BJ (cell line): ENCODE data around the gene PRPSAP1. TPM values are rescaled to one million over a fixed set of nuclear protein-coding genes. Genes with fewer than 3 reads are reported as not detected.
"Not testable (repeated sequence)": the region's sequence is repeated elsewhere in the genome, so short reads cannot be mapped to it uniquely, and the experiment has no call there.

Experiments
- CTCF ChIA-PET: fragments of 350-600 bp; formaldehyde crosslinking; extraction: SDS; loops from one replicate; lab custom pipeline; 2021; ENCODE audit warnings: antibody characterized with exemption, inconsistent platforms; lab: Yijun Ruan, JAX
- POLR2A ChIA-PET: fragments of 300-600 bp; sonication (Branson Sonifier 250); formaldehyde crosslinking; extraction: SDS; loops from one replicate; lab custom pipeline; 2021; ENCODE audit warnings: antibody characterized with exemption; lab: Charles Lee
- DNase-seq: peaks from one replicate; pipeline ENCODE4 v3.0.0-alpha.2; 2011; ENCODE audit warnings: low read depth
- H3K27me3 ChIP-seq: 2 replicates; pipeline ENCODE4 v1.6.0; 2011; ENCODE audit warnings: low read length; ENCODE audit not compliant: control insufficient read depth, insufficient read depth
- H3K36me3 ChIP-seq: 2 replicates; pipeline ENCODE4 v1.5.1; 2011; ENCODE audit warnings: low read length; ENCODE audit not compliant: control insufficient read depth, insufficient read depth
- H3K4me3 ChIP-seq: 2 replicates; pipeline ENCODE4 v1.5.1; 2011; ENCODE audit warnings: low read depth, mild to moderate bottlenecking, control low read depth, low read length
- polyA plus RNA-seq: library from polyadenylated mRNA; depleted of rRNA; stranded (reverse); fragments of >200 nt; gene quantifications from 2 replicates; pipeline ENCODE4 v1.2.3, GENCODE V29; 2011
- TF ChIP-seq, protein P1 (sequence below): IDR thresholded peaks from 2 replicates; pipeline ENCODE4 v1.5.1; 2011; ENCODE audit warnings: low read depth, mild to moderate bottlenecking, control low read depth, inconsistent platforms, low read length, moderate library complexity; ENCODE audit not compliant: insufficient read depth

Gene PRPSAP1
- polyA plus RNA-seq, 1 experiment, result 72.8 TPM

DNA sequence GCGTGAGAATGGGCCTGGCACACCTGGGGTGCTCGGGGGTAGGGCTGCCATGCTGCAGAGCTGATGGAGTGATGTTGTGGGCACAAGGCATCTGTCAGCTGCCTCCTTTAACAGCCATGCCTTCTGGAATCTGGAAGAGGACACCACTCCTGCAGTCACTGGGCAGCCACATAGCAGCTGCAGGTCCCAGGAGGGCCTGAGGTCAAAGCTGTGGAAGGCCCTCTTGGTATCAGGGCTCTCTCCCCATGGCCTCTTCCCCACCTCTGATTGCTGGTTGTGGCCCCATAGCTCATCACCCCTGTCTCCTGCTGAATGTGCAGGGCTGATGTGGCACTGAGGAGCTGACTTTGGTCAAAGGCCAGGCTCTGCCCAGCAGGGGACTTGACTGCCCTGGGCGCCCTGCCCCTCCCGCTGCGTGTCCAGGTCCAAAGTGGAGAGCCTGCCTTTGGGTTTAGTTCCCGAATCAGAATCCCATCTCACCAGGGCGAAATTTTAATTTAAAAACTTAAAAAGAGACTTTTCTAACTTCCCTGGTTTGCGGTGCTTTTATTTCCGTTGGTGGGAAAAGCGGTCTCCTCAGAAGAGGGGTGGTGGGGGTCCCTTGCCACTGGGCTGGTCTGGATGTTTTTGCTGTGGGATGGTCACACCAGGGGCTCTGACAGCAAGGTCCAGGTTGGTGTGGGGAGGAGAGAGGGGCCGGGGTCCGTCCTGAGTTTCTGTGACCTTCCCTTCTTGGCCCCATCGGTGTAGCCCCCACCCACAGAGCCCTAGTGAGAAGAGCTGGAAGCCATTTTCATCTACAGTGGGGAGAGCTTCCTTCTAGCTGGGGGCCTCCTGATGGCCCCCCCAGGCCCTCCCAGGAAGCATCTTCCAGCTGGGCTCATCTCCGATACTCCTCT is 82.7 kb downstream of the PRPSAP1 start:
- ChIA-PET CTCF (interaction anchor here (0.8 to 4.8 kb wide), 2 partner anchors 9 to 147 kb away, joined by 3 to 40 read pairs; no protein-coding TSS in a partner anchor), POLR2A (no interaction called here)
- TF ChIP-seq, protein P1, sequence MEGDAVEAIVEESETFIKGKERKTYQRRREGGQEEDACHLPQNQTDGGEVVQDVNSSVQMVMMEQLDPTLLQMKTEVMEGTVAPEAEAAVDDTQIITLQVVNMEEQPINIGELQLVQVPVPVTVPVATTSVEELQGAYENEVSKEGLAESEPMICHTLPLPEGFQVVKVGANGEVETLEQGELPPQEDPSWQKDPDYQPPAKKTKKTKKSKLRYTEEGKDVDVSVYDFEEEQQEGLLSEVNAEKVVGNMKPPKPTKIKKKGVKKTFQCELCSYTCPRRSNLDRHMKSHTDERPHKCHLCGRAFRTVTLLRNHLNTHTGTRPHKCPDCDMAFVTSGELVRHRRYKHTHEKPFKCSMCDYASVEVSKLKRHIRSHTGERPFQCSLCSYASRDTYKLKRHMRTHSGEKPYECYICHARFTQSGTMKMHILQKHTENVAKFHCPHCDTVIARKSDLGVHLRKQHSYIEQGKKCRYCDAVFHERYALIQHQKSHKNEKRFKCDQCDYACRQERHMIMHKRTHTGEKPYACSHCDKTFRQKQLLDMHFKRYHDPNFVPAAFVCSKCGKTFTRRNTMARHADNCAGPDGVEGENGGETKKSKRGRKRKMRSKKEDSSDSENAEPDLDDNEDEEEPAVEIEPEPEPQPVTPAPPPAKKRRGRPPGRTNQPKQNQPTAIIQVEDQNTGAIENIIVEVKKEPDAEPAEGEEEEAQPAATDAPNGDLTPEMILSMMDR, result no peak
- no peak for DNase-seq
- Histone ChIP-seq H3K36me3 (peaks cover 7% of the 10 kb centered on the region), H3K27me3 (no peaks in the 10 kb centered on the region), H3K4me3 (no peak overlapping the region)

GRCh38 chr17:76270127-76270592 is 83.6 kb downstream of the PRPSAP1 start:
- Histone ChIP-seq H3K27me3 (no peaks in the 10 kb centered on the region), H3K4me3 (no peak overlapping the region), H3K36me3 (peaks cover 7% of the 10 kb centered on the region)
- TF ChIP-seq, protein P1, result no peak
- ChIA-PET POLR2A (no interaction called here), CTCF (interaction anchor here (1.0 to 4.8 kb wide), 2 partner anchors 10 to 12 kb away, joined by 3 to 40 read pairs; no protein-coding TSS in a partner anchor)
- DNase-seq, result no peak

- TF ChIP-seq, protein P1, result no peak
- H3K27me3 ChIP-seq, result no peaks in the 10 kb centered on the region
- ChIA-PET POLR2A (no interaction called here), CTCF (interaction anchor here (0.9 to 4.8 kb wide), 6 partner anchors 10 to 151 kb away, joined by 3 to 40 read pairs (median 3); no protein-coding TSS in a partner anchor)
- no peak for DNase-seq
- peaks cover 7% of the 10 kb centered on the region for H3K36me3 ChIP-seq
- H3K4me3 ChIP-seq, result no peak overlapping the region
Measured at GRCh38 chr17:76268991-76269981, 84.4 kb downstream of the PRPSAP1 start.

DNA sequence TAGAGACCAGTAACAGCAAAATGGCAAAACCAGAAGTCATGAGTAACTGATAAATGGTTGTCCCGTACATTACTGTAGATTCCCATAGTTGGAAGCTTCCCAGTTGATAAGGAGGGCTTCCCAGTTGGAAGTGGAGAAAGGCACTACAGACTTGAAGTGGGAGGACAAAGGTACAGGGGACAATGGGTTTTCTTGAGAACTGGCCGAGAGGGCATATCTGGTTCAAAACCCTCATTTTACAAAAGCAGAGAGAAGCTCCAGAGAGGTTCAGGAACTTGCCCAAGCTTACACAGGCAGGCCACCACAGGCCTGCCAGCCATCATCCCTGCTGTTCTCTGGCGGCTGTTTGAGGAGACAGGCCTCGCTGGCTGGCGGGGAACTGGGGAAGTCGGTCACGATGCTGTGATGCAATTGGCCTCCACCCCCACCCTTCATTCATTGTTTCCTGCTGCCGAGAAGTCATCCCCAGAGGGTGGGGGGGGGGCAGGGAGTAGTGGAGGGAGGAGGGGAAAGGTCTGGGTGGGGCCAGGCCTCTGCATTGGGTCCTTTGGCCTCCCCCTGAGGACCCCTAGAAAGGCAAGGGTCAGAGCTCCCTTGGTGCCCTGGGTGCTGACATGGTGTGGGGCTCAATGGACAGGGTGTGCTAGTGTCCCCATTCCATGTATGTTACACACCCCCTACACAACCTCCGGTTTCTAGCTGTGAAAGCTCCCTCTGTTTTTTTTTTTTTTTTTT is 85.5 kb downstream of the PRPSAP1 start:
- ChIA-PET POLR2A (no interaction called here), CTCF (interaction anchor here (0.9 to 4.8 kb wide), 4 partner anchors 12 to 149 kb away, joined by 3 to 40 read pairs (median 5); no protein-coding TSS in a partner anchor)
- no peak for DNase-seq
- TF ChIP-seq, protein P1, result no peak
- Histone ChIP-seq H3K36me3 (peaks cover 7% of the 10 kb centered on the region), H3K4me3 (no peak overlapping the region), H3K27me3 (no peaks in the 10 kb centered on the region)

DNA sequence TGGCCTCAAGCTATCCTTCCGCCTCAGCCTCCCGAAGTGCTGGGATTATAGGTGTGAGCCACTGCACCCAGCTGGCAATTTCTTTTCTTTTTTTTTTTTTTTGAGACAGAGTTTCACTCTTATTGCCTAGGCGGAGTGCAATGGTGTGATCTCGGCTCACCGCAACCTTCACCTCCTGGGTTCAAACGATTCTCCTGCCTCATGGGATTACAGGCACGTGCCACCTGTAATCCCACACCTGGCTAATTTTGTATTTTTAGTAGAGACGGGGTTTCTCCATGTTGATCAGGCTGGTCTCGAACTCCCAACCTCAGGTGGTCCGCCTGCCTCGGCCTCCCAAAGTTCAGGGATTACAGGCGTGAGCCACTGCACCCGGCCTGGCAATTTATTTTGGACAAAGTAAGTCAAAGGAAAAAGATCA is 86.1 kb downstream of the PRPSAP1 start:
- DNase-seq, result not testable (repeated sequence)
- CTCF ChIA-PET, result interaction anchor here (2.1 to 4.8 kb wide), 2 partner anchors 12 to 146 kb away, joined by 7 to 40 read pairs; no protein-coding TSS in a partner anchor

More for the DNA sequence above, 86.1 kb downstream of the PRPSAP1 start:
- H3K27me3 ChIP-seq, H3K36me3 ChIP-seq, H3K4me3 ChIP-seq: not testable (repeated sequence)
- POLR2A ChIA-PET, result interaction anchor here (0.6 kb wide), 1 partner anchor 9 kb away, joined by 6 read pairs; no protein-coding TSS in a partner anchor
